Kasumi-1 (cell line): ENCODE measurements around the gene HMHB1.

Experiments used
- DNase-seq, 2 experiments: peaks; one replicate each; lab custom pipeline; 2025; lab: John Stamatoyannopoulos, UW

Gene HMHB1

DNA sequence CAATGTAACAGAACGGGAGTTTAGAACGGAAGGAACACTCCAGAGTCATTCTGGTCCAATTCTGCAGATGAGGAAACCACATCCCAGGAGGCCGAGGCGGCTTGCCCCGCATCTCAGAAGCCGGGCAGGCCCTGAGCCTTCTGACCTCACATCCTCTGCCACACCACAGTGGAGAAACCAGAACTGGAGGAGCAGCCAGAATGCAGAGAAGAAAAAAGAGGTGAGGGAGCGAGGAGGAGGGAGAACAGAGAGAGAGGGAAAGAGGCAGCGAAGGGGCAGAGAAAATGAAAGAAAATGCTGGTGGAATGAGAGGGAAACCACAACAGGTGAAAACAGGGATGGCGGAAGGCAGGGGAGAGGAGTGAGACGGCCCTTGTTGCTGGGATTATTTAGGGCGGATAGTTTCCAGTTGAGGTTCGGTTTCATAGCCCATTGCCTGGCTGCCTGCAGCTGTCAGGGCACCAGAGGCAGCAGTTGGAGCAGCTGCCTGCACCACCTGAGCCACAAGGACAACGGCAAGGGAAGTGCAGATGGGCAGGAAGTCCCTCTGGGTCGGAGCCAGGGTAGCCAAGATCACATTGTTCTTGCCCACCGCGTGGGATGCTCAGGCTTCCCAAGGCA lies at the start of gene HMHB1:
TSS of gene HMHB1 (plus strand) at position 77 of the 621 bp plus-strand sequence.
- peak; percentile 14 to 21 for DNase-seq

GRCh38 chr5:143762636-143763220 lies 49.2 kb upstream of the HMHB1 start:
- DNase-seq: no peak

GRCh38 chr5:143767162-143767561 lies 44.8 kb upstream of the HMHB1 start:
- no peak for DNase-seq

DNA sequence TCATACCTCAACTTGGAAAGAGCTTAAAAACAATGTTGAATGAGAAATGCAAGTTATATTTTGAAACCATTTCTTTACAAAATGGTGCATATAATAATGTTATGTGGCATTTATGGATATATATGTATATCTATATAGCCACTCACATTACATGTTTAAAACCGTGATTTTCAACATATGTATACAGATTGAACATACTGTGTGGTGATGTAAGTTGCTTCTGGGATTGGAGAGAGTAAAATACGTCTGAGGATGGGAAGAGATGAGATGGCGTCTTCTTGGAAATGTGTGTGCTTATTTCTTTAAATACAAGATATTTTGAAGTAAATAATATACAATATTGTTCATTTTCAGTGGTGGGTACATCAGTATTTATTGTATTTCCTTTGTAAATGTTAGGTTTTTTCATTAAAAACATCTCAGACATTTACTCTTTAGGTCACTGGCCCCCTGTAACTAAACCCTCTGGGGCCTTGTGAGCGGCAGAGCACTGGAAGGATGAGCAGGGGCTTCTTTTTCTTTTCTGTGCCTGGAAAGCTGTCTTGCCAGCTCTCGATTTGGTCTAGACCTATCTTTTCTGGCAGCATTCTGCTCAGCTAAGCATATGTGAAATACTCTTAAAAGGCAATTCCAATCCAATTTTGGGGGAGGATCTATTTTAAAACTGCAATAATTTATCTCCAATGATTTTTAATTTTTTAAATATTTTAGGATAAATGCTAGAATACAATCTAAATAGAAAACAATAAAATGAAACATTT lies 42.8 kb upstream of the HMHB1 start:
- no peak for DNase-seq

DNA sequence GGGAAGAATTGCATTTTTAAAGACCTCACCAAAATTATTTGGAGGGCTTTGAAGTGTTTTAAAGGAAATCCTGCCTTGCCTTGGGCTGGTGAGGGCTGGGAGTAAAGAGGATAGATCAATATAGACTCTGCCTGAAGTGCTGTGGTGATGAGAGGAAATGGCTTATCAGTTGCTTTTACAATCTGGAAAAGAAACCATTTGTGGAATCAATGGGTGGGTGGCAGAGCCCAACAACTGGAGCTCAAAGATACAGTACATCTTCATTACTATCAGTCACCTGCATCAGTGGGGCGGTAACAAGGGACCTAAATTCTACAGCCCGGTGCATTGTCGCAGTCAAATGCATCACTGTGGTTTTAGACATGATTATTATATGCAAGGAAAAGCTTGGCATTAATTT lies 41.5 kb upstream of the HMHB1 start:
- DNase-seq: no peak

DNA sequence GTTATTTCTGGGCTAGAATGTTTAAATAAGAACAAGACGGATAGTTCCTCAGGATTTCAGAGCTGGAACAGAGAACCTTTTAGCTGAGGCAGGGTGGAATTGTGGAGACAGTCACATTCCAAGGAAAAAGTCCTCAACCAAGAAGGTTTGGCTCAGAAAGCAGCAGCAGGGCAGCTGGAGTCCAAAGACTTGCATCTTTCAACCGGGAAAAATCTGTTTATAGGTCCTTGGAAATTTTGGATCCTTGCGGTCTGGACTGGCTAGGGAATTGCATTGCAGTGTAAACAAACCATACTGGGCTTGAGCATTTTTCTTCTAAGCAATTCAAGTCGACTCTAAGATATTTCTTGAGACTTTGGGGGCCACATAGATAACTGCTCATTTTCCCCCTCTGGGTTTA lies 40.8 kb upstream of the HMHB1 start:
- no peak for DNase-seq

DNA sequence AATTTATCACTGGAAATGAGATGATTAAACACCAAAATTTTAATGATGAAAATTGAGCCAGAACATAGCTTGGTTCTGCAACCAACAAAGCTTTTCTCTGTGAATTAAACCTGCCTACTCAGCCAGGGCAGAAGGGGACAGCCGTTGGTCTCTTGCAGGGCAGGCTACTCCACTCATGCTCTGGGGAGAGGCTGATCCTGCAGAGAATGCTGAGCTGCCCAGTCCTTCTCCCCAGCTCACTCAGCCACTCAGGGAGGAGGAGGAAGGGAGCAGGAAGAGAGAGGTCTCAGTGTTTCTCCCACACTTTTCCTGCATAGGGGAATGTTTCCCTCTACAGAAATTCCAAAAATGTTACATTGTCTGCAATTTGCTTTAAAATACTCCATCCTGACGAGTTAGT lies 40.4 kb upstream of the HMHB1 start:
- no peak for DNase-seq

DNA sequence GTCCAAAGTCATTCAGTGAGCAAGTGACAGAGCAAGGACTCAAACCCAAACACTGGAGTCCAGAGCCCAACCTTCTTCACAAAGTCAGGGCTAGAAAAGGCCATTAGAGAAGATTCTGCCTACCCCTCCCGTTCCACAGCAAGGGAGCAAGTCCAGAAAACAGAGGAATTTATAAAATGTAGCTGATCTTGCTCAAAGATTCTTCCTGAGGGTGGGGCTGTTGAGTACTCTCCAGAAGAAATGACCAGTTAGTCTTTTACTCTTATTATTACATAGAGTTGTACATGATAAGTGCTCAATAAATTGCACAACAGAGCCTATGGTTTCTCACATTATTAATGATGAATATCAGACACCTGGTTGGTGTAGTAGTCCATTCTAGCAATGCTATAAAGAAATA lies 39.3 kb upstream of the HMHB1 start:
- DNase-seq: no peak

- DNase-seq: no peak
Observed at GRCh38 chr5:143775258-143775657, 36.7 kb upstream of the HMHB1 start.

- no peak for DNase-seq
Observed at GRCh38 chr5:143776951-143777350, 35.0 kb upstream of the HMHB1 start.

GRCh38 chr5:143779506-143779905 lies 32.5 kb upstream of the HMHB1 start:
- no peak for DNase-seq

GRCh38 chr5:143781993-143782520 lies 29.9 kb upstream of the HMHB1 start:
- DNase-seq: no peak

- DNase-seq: no peak
Observed at GRCh38 chr5:143782588-143783386, 29.2 kb upstream of the HMHB1 start.

- no peak for DNase-seq
Observed at GRCh38 chr5:143788401-143788800, 23.6 kb upstream of the HMHB1 start.

DNA sequence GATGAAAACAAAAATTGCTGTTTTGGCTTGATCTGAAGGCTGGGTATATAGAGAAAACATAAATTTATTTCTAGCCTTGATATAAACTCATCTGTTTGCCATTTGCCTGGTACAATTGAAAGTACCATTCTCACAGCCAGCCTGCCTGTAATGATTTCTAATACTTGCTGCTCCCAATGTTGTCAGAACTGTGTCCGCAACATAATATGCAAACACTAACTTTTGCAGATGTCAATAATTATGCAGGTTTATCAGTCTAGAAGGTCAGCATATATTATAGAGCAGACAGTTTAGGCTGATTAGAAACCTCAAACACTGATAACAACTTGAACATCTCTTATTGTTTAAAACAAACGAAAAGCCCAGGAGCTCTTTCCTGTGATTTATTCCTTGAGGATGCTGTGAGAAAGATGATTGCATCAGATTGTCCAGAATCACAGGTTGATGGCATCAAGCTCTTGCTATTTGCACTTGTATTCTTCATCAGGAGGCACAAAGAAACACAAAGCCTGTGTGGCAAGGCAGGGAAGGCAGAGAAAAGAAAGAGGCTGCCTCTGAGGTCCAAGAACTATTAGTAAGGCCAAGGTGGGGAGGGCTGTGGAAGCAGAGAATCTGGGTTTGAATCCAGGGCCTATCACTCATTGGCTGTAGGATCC lies 21.4 kb upstream of the HMHB1 start:
- no peak for DNase-seq

DNA sequence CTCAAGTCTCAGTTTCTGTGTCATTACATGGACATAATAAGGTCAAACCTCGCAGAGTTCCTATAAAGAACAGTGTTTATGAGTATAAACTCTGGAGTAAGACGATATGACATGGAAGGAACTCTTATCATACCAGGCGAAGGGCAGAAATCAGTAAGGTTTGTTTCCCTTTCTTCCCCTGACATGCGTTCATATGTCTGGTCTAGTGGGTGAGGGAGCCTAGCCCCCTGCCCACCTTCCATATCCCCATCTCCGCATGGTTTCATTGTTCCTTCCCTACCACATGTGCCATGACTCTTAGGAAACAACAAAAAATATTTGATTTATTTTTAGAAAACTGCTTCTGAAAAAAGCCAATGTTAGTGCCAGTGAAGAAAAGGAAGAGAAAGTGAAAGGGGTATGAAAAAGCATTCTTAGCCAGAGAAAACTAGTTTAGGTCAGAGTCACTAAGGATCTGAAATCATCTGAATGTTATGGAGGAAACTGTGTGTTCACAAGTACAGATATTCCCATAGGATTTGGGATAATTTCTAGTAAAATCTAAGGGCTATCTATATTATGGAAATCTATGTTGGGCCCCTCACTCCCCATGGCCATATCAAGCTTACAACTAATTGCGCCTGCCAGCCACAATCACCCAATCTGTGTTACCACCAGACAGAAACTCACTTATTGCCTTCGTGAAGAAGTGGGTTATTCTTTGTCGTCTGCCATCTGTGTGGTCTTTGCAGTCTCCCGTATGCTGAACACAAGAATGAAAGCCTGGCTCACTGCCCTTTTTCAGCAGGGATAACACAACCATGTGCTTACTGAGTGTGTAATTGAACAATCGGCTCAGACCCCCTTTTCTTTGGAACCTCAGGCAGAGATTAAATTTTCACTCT lies 19.9 kb upstream of the HMHB1 start:
- no peak for DNase-seq

- DNase-seq: no peak
Observed at GRCh38 chr5:143793249-143793648, 18.7 kb upstream of the HMHB1 start.

GRCh38 chr5:143796125-143796524 lies 15.8 kb upstream of the HMHB1 start:
- DNase-seq: no peak

DNA sequence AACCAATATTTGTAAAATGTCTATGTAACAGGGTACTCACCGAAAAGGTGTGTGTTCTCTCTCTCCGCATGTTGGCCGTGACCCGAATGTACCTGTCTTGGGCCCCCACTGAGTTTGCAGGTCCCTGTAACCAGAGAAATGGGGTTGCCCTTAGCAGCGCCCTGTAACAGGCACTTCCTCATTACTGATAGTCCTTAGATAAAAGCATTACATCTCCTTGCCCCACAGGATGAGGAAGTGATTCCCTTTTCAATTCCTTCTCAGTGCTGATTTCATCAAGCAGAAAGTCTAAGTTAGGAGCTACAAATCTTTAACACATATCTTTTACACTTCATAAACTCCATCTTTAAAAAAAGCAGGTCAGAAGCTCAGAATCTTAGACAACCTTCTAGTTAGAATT lies 15.2 kb upstream of the HMHB1 start:
- peak; percentile 58 for DNase-seq

- no peak for DNase-seq
Observed at GRCh38 chr5:143800715-143801114, 11.2 kb upstream of the HMHB1 start.
